Stimulated activated CD4-positive, alpha-beta T cell treated with anti-CD3 and anti-CD28 coated beads, Interleukin-1b, Interleukin-23, amount 100 ng/mL, for 24 hours (primary cell): ENCODE measurements around the gene MUSTN1.

Experiments
- DNase-seq, 4 experiments: peaks; one replicate each; pipeline ENCODE4 v3.0.0-alpha.2; 2020; ENCODE audit warnings: low read depth in 4 of 4, low spot score in 1 of 4

Gene MUSTN1

DNA sequence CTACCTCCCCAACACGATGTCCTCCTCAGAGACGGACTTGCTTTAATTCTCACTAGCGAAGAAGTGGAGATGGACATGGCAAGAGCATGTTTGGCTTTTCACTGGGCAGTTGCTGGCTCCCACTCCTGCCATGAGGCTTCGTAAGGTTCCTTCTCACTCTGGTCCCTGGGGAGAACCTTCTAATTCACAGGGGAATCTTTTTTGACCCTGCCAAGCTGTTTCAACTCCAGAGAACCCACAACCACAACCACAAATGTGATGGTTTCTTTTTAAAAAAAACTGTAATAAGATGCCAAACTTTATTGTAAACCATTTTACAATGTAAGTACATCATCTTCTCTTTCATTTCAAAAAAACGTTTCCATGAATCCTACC, 1.6 kb upstream of the MUSTN1 start:
- no peak for DNase-seq

DNA sequence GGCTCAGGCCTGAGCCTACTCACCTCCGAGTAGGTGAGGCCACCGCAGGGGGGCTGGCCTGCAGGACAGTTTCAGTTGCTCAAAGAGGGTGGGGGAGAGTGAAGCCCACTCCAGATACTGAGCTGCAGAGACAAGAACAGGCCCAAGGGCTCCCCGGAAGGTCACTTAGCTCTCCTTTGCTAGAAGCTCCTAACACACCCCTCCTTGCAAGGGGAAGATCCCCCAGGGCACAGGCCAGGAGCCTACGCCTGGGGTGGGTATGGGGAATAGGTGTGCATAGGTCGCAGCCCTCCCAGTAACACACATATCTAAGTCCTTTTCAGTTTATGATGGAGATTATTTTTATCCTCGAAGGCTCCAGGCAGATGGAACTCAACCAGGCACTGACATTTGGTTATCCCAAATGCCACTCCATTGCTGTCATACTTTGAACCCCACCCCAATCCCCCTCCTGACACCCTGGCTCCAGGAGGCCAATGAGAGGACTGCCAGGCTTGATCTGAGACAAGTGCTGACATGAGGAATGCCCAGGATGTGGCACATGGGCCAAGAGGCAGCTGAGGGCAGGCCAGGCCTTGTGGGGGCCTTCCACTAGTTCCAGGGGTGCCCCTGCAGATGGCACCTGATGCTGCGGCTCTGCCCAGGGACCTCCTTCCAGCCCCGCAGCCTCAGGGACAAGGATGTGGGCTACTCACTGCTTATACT, 1.1 kb upstream of the MUSTN1 start:
- no peak for DNase-seq

DNA sequence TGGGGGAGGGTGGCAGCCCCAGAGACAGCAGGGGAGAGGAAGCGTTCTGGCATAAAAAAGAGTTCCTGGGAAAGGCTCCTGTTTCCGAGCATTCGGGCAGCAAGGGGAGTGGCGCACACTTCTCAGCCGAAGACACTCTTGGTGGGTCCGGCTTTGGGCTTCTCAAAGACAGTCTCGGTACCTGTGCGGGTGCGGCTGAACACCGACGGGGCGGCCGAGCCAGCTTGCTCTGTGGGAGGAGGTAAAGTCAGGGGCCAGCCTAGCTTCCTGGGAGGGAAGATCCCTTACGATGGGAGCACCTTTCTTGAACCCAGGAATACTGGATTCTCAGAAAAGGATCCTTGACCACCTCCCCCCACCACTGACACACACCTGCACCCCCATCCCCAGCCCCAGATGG, 1.6 kb downstream of the MUSTN1 start:
- DNase-seq, result no peak

DNA sequence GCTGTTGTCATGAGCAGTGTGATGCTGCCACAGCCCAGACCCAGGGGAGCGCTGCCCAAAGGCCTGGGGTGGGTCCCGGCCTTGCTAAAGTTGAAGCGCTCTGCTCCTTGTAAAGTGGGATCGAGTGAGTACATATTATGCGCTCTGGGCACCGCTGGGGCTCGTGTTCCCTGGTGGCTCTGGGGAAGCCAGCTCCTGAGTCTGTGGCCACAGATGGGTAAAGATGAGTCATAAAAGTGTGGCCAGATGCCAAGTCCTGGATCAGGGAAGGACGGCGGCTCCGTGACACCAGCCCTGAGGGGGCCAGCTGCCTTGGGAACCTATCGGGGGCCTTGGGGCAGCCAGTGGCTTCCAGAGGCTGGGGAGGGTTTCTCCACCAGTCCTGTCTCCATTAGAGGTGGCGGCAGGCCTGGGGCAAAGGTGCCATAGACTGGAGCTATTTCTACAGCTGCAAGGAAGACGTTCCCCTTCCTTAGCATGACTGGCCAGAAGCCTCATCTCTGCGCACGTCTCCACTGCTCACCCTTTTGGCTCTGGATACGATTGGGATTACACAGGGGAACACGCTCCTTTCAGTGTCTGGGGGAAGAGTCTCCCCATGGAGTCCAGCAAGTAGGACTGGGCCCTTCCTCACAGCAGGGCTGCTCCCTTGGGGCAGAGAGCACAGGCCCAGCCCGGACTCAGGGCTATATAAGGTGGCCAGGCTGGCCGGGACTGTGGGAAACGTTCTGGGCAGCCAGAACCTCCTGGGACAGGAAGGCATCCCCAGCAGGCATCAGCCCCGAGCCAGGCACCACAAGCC, 3.1 kb downstream of the MUSTN1 start:
- DNase-seq, result no peak

DNA sequence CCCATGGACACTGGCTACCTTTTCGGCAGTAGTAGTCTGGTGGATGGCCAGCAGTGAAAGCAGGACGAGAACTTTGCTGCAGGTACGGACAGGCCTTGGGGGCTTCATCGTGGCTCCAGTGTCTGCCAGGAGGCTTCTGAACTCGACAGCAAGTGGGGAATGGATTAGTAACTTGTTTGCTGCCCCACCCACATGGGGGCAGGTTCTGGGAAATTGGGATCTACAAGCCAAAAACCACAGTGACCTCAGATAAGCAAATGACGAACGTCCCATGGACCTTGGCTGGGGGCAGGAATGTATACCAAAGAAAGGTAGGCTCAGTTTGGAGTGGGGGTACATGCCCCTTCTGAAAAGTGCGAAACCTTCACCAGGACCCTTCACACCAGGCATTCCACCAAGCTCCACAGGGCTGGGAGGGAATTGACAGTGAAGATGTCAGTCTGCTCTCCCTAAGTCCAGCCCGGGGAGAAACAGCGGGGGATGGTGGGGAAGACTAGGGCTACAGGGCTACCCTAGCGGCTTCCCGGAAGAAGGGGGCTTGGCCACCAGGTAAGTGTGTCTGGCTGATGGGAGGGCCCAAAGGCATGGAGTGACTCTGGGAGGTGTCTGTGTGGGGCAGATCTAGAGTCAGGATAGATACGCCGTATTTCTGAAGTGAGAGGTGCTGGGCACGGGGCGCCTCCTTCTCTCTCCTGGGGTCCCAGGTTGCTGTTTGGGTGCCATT, 4.1 kb downstream of the MUSTN1 start, which contains the start of gene ITIH4:
Gene ITIH4 (minus strand): TSS at position 138 of the 724 bp plus-strand sequence. CDS start 30 bp downstream, at position 108.
- no peak for DNase-seq

DNA sequence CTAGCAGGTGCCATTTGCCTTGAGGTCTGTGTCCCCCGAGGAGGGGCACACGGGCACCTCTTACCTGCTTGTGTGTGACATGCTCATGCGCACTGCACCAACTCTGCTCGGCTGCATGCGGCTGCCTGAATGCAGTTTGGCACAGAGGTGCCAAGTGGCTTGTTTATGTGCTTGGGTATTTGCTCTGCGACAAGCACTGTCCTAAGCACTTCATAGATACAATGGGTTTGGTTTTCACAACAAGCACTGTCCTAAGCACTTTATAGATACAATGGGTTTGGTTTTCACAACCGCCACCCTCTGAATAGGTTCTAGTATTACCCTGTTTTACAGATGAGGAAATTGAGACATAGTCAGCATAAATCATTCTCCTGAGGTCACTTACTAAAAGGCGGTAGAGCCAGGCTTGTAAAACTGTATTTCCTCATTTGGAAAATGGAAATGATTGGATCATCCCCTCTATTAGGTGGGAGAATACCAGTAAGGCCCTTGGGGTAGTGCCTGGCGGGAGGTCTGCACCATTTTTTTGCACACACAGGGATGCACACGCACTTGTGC, 4.8 kb downstream of the MUSTN1 start:
- no peak for DNase-seq

DNA sequence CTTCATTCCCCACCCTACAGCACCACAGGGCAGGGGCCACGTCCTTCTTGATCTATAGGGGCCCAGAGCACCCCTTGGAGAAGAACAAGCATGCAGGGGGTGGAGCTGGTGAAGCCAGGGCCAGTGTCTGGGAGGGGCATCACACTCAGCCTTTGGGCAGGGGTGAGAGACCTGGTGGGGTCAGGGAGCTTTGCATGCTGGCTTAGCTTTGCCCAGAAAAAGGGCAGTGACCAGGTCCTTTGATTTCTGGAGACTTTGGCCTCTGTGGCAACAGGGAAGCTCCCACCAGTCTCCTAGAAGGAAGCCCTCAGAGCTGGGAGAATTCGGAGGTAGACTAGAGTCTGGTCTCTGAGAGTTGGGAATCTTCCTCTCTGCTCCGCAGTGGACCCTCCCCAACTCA, 5.3 kb downstream of the MUSTN1 start:
- no peak for DNase-seq

DNA sequence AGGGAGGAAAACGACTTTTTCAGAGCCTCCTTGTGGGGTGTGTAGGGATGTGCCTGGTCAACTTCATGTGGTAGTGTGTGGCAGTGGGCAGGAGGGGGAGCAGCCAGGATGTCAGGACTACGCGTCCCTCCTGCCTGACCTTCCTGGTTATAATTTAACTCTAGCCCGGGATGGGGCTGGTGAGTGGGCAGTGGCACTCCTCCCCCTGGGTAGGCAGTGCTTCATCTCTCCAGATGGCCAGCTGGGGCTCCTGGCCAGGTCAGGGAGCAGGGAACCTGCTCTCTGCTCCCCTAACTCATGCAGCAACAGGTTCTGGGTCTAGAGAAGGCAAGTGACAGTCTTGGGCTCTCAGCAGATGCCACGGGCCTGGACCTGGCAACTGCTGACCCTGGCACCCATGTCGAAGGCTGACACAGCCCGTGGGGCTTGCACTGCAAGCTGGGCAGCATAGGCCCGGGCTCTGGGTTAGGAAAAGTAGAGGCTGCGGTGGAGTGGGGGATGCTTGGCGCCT, 6.9 kb downstream of the MUSTN1 start:
- no peak for DNase-seq

DNA sequence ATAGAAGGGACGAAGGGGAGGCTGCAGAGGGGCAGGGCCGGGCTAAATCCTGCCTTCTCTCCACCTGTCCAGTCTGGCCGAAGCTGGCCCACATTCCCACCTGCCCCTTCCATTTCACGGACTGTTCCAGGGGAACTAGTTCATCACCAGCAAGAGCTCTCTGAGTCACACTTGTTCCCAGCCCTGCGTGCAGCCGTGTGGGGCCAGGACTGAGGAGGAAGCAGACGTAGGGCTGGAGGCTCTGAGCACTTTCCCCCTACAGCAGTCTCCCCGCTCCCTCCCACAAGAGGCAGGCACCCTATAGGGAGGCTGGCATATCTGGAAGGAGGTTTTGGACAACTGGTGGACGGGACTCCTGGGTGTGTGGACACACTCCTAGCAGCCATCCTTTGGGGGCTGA, 7.4 kb downstream of the MUSTN1 start:
- no peak for DNase-seq

DNA sequence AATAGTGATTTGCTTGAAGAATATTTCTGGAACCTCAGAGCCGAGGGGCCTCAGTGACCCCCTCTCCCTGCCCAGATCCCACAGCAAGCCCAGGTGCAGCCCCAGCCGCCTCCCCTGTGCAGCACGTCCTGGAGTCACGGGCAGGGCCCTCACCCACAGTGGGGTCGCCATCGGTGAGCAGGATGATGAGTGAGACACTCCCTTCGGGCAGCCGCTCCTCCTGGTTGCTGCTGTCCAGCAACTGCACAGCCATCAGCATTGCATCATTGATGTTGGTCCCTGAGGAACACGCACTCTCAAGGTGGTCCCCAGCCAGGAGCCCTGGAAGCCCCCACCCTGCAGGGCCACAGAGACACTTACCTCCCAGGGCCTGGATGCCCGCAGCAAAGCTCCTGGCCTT, 10.8 kb downstream of the MUSTN1 start:
- no peak for DNase-seq

DNA sequence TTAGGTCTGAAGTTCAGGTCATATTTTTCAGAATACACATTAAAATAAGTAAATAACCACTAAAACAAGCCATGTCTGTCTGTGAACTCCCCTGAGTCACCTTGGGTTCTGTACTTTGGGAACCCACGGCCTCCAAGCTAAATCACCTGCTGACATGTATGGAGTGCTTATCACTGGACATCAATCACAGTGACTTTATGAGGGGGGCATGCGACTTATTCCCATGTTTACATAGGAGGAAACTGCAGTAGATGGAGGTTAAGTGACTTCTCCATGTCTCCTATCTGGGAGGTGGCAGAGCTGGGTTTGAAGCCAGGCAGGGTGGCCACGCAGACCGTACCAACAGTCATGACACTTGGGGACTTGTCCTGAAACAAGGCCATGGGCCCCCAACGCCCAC, 12.5 kb downstream of the MUSTN1 start:
- no peak for DNase-seq

DNA sequence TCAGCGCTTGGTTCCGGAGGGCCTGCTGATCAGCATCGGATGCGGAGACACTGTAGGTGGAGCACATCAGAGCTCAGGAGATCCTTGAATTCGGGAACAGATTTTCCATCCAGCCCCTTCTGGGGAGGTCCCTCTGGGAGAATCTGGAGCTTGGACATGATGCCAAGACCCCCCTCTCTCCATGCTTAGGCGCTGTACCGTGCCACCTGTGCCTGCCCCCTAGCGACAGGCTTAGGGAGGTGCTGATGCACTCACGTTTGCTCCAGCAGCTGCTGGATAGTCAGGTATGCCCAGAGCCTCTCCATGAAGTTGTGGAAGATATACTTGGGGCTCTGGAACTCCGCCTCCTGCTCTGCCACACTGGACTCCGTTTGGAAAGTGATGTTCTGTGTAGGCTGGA, 14.1 kb downstream of the MUSTN1 start:
- DNase-seq, result peak in 1 of 4 experiments; percentile 8

DNA sequence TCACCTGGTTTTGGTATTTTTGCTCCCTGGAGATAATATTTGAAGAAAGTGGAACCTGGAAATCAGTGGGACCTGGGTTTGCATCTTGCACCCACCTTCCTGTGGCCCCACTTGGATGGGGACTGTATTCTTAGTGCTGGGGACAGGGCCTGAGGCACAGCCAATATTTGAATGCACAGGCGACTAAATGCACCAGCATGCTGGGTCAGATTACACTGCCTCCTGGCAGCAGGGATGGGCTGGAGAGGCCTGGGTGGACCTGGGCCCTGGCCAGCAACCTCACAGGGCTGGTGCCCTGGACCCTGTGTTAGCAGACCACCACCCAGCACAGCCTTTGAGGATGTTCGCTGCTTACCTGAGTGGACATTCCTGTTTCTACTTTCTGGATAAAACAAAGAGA, 14.9 kb downstream of the MUSTN1 start:
- DNase-seq, result no peak

DNA sequence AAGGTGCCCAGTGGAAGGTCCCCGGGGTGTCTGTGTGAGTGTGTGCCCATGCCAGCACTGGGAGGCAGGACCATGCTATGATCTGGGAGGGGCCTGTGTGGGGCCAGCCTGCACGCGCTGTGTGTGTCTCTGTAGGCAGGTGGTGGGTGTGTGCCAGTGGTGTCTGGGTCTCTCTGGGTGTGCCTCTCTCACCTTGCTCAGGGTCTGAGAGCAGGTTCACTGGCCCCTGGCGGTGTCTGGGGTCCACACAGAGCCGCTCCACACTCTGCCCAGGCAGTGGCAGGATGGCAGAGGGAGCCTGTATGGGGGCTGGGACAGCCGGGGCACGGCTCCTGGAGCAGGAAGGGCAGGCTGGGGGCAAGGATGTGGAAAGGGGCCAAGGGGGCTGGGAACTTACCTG, 17.0 kb downstream of the MUSTN1 start:
- no peak for DNase-seq

DNA sequence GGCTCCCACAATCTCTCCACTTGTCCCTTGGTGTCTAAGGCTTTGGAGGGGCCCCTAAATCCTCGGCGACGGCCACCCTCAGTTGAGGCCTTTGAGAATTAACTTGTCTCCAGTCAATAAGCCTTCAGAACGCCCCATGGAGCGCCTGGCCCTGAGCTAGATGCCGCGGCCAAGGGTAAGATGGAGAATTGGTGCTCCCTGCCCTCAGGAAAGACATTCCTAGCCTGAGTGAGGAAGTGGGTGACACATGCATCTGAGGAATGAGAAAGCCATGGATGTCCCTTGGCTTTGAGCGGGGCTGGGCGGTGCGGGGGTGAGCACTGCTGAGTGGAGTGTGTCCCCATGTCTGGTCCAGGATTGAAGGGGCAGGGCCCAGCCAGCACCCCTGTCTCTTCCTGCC, 17.6 kb downstream of the MUSTN1 start:
- no peak for DNase-seq

DNA sequence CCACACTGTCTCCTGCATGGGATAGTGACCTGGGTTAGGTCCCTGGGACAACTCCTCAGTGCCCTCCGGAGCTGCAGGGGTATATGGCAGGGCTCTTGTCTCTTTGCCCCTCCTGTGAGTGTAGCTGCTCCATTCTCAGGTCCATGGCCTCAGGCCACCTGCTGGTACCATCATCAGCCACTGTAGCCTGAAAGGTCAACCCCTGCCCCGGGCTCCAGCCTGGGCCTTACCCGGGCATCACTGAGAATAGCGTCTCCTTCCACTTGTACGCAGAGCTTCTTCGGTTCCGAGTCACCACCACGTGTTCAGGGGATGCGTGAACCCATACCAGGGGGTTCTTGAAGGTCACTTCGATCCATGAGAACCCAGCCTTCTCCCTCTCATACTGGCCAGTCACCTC, 18.2 kb downstream of the MUSTN1 start:
- DNase-seq, result no peak

DNA sequence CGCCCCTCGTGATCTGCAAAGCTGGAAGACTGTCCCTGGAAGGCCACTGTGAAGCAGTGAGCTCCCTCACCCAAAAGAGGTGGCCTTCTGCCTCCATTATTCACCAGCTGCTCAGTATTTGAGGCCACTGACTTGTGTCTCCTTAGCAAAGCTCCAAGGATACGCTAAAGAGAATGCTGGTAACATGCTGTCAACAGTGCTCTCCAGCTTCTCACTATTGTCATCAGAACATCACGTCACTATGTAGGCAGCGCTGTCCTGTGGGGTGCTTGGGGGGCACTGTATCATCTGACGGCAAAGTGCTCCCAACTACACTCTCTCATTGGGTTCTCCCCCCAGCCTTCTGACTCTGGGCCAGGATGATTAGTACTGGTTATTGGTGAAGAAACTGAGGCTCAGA, 18.6 kb downstream of the MUSTN1 start:
- DNase-seq, result no peak

DNA sequence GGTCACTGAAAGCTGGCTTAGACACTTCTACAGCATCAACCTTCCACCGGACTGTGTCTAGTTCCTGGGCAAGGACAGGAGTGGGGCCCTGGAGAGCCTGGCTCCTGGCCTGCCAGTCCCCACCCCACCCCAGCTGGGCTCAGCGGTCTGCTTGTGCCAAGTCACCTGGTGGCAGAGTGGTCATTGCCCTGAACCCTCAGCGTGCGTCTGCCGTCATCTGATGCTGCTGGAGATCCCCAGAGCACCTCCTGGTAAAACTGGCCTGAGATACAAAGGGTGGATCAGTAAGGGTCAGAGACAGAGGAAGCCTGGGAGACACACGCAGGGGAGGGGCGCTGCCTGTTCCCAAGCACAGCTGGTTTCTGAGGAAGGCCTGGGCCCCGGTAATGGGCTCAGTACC, 21.0 kb downstream of the MUSTN1 start:
- no peak for DNase-seq

DNA sequence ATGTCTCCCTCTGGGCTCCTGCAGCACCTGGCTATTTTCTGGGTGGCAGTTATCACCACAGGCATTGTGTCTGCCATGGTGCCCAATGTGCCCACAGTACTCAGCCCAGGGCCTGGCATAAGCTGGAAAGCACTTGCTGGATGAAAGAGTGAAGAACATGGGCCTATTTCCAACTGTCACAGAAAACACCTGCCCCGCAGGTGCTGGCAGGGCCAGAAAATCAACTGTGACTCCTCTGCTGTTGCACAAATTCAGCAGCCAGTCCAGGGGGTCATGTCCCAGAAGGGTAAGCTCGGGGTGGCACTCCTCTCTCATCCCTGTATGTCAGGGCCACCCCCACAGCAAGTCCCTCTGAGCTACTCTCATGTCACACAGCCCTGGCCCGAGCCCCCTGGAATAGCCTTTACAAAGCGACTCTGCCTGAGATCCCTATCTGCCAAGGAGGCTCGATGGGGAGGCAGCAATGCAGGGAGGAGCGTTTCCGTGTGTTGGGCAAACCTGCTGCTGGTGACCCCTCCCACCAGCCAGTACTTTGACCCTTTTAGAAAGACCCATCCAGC, 23.3 kb downstream of the MUSTN1 start:
- DNase-seq, result no peak

DNA sequence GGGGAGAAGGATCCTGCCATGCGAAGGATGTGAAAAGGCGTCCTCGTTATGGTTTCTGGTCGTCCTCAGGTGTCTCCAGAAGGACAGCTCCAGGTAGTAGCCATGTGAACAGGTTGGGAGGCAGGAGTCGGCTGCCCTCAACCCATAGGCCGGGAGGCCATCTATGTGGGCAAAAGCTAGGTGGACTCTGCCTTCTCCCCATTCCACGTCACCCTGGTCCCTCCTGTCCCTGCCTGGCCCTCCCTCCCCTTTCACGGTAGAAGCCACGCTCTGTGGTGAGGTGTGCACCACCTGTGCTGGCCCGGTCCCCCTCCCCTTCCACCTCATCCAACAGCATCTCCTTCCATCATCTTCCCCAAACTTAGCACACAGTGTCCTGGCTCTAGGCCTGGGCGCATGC, 23.9 kb downstream of the MUSTN1 start:
- no peak for DNase-seq

DNA sequence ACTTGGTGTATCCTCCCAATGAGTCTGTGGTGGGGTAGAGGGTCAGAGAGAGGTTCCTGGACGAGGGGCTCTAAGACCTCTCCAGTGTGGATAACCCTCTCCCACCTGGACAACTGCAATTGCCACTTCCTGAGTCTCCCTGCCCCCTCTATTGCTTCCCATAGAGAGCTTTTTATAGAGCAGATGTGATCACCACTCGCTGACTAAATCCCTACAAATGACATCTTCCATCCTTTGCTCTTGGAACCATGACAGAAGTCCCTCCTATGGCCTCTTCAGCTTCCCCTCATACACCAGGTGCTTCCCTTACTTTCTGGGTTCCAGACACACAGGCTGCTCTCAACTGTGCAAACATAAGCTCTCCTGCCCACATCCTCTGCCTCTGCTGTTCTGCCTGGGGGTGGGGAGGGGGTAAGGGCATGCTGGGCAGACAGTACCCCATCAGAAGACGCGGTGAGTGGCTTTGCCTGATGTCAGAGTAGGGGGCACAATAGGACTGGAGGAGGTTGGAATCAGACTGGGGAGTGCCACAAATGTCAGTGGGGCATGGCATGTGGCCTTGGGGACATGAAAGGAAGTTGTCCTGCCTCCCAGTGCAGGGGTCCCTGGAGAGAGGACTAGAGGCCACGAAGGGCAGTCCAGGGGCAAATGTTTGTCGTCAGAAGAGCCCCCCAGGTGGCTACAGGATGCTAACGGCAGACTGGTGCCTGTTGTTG, 25.0 kb downstream of the MUSTN1 start:
- DNase-seq, result no peak
